NCI-H1105 (cell line): ENCODE measurements around the gene FAM168A.
A peak's percentile ranks its signal among the peaks of the same experiment; 100 is the strongest.
"Not testable (repeated sequence)": the region's sequence is repeated elsewhere in the genome, so short reads cannot be mapped to it uniquely, and the experiment has no call there.

Source experiments
- DNase-seq: peaks from one replicate; lab custom pipeline; 2025; lab: John Stamatoyannopoulos, UW

Gene FAM168A

DNA sequence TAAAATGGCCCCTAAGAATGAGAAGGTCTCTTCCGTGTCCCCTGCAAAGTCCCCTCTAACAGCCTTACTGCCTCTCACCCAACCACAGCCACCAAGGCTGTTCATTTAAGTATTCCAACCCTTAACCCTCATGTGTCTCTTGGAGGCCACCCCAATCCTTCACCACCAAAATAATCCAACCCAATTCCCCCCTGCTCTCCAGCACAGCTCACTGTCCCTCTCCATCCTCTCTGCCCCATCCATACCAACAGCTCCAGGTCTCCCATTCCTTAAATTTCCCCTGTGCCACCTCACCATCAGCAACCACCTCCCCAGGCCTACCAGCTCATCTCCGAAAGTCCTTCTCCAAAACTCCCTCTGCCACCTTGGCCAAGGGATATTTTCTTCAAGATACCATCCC lies 1.4 kb downstream of the FAM168A start:
- no peak for DNase-seq

DNA sequence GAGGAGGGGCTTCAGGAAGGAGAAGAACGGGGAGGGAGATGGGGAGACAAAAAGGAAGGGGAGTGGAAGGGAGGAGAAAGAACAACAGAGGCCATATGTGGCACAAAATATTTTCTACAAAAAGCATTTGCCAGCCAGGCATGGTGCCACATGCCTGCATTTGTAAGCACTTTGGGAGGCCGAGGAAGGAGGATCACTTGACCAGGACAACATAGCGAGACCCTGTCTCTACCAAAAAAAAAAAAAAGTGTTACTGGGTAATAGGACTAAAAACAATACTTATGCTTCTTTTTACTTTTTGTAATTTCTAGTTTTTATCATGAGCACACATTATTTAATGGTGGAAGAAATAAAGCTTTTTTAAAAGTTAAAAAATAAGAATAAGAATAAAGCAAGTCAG lies 5.3 kb downstream of the FAM168A start:
- no peak for DNase-seq

DNA sequence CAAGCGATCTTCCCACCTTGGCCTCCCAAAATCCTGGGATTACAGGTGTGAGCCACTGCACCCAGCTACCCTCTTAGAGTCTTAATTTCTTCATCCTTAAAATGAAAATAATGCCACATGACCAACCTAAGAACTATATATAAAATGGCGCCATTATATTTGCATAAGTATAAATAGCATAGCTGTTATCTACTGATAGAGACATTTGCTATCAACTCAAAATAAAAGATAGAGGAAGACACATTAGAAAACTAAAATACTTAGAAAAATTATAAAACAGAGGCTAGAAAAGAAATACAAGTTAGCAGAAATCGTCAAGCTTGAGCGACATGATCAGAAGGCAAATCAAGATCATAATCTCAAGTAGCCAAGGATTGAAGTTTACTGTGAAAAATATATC lies 6.2 kb downstream of the FAM168A start:
- DNase-seq, result no peak

DNA sequence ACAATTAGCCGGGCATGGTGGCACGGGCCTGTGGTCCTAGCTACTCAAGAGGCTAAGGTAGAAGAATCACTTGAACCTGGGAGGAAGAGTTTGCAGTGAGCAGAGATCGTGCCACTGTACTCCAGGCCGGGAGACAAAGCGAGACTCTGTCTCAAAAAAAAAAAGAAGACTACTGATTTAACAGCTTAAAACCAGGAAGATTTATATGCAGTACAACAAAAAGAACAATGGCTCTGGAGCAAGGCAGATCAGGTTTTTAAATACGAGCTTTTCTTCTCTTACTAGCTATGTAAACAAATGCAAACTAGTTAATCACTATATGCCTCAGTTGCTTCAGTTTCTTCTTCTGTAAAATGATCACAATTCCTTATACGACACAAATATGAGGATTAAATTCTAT lies 6.9 kb downstream of the FAM168A start:
- DNase-seq, result no peak

DNA sequence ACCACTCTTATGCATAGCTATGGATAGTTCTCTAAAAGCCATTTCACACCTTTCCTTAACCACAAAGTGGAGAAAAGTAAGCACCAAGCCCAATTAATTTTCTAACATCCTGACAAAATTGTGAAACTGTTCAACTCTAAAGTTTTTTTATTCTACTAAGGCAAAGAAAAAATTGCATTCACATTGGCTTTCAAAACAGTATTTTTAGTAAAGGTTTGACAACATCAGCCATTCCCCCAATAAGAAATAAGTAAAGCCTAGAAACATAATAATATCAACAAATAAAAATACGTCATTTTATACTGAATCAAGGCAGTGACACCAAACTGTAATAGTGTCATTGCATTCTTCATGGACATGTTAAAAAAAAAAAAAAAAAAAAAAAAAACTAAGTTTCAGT lies 11.1 kb downstream of the FAM168A start:
- DNase-seq, result no peak

DNA sequence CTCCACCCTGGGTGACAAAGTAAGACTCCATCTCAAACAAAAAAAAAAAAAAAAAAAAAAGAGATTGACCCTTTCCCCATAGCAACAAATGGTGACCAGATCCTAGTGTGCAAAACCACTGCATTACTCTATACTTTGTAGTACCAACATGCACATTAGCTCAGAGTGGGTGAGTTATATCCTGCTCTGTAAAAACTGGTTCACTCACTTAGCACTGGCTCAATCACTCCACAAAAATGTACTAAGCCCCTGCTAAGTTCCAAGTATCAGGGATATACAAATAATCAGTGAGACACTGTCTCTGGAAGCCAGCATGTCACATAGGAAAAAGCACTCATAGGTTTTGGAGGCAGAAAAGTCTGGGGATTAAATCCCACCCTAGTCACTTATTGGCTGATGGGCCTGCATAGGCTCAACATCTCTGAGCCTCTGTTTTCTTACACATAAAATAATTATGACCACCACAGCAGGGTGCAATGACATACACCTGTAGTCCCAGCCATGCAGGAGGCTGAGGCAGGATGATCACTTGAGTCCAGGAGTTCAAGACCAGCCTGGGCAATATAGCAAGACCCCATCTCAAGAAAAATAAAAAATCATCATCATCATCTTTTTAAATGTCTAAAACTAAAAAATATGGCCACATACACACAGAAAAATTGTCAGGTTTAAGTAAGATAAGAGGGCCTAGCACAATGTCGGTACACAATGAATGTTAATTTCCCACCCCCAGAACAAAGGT lies 11.9 kb downstream of the FAM168A start:
- DNase-seq, result no peak

DNA sequence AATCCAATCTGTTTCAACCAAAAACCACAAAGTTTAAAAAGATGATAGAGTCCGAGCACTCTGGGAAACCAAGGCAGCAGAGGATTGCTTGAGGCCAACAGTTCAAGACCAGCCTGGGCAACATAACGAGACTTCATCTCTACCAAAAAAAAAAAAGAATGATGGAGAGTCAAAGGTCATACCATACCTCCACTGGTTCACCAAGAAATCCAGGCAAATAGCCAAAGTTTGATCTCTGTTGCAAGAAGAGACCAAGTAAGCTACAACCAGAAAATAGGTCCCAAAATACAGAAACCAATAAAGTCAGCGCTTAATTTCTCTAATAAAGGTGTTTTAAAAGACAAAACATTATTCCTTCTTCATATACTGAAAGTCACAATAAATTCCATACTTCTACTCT lies 13.1 kb downstream of the FAM168A start:
- no peak for DNase-seq

DNA sequence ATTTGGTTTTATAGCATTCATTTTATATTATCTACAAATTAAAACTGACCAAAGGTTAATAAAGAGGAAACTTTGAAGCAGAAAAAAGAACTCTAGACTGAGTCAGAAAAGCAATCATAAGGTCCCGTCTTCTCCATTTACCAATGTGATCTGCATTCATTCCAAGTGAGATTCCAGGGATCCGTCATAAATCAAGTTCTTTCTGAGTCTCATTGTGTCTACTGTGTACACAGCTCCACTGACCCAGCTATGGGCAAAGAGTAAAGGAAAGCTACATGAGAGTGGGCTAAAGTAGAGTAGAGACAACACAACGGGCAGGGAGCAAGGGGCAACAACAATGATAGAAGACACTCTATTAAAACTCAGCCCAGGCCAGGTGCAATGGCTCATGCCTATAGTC lies 15.3 kb downstream of the FAM168A start:
- no peak for DNase-seq

DNA sequence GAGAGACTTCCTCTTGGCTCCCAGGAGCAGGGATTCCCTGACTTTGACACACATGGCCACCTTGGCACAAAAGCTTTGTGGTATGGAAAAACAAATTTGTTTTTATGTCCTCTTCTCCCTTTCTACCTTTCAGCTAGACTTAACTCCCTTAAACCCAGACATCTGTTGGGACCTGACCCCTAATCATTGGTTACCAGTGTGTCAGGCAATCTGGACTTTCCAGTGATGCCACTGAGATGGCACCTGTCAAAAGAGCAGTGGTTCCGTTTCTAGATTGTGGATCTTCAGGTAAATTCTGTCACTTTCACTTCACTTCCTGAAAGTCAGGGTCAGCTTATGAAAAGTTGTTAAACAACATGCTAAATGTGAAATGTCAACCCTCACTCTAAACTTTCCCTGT lies 17.2 kb downstream of the FAM168A start:
- not testable (repeated sequence) for DNase-seq

DNA sequence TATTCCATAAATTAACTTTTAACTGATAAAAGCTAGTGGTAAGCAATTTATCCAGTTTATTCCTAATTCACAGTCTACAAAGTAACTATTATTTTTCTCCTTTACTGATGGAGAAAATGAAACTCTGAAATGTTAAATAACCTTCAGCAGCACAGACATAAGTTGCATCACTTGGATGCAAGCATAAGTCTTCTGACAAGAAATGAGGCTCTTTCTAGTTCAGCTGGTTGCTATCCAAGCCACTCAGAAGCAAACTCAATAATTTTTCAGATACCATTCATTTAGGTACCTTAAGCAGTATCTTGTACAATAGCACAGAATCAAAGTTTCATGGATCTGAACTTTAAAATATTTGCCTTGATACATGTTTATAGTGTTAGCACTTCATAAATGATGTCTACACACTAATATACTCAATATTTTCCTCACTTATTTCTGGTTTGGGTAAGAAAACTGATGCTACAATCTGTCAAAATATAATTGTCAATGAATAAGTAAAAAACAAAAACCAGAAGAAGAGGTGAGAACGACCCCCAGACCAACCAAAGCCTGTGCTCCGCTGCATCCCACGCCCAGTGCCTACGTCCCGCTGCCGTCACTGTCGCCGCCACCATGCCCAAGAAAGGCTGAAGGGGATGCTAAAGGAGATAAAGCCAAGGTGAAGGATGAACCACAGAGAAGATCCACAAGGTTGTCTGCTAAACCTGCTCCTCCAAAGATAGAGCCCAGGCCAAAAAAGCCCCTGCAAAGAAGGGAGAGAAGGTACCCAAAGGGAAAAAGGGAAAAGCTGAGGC lies 18.1 kb downstream of the FAM168A start:
- DNase-seq, result no peak

DNA sequence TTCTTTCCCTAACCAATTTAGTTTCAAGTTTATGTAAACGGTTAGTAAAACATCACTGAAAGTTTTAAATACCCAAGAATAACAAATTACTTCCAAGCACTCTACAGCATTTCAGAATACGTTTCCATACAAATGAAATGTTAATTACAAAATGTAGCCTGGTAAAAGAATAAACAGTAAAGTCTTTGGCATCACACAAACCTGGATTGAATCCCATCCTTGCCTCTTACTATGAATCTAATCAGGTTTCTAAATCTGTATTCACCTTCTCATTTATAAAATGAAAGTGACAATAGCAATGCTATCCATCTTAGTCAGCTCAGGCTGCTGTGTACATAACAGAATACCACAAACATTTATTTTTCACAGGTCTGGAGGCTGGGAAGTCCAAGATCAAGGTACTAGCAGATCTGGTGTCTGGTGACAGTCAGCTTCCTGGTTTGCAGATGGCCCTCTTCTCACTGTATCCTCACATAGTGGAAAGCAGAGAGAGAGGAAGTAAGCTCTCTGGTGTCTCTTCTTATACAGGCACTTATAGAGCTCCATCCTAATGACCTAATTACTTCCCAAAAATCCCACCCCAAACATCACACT lies 19.2 kb downstream of the FAM168A start:
- no peak for DNase-seq

DNA sequence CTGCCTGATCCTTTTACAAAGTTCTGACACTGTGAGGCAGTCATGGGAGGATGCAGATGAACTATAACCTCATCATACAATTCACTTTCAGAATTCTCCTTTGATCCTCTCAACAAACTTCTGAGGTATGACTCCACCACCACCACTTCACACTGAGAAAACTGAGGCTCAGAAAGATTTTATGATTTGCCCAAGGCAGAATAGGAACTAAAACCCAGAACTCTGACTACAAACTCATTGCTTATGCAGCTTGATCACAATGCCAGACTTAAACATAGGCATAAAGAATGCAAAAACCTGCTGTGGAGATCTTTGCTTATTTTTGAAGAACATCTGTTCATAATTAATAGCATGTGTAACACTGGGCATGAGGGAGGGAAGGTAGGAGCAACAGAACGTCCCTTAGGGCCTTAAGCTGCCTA lies 20.4 kb downstream of the FAM168A start:
- no peak for DNase-seq

DNA sequence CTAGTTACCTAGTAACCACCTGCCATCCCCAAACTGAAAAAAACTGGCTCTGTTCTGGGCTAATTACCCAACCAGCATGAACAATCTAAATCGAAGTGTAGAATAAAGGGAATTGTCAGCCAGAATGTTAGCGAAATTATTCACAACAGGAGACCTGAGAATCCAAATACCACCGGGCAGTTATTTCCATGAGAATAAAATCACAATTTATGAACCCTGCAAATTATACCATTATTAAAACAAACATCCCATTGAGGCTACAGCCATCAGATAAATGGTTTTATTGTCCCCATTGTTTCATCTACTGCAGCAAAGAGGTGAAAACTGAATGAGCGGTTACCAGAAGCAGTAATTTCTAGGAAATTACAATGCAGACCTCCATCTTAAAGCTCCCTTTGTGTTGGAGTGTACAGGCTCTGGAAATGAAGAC lies 21.7 kb downstream of the FAM168A start:
- peak; percentile 86 for DNase-seq

DNA sequence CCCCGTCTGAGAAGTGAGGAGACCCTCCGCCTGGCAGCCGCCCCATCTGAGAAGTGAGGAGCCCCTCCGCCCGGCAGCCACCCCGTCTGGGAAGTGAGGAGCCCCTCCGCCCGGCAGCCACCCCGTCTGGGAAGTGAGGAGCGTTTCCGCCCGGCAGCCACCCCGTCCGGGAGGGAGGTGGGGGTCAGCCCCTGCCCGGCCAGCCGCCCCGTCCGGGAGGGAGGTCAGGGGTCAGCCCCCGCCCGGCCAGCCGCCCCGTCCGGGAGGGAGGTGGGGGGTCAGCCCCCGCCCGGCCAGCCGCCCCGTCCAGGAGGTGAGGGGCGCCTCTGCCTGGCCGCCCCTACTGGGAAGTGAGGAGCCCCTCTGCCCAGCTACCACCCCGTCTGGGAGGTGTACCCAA lies 25.9 kb downstream of the FAM168A start:
- not testable (repeated sequence) for DNase-seq

DNA sequence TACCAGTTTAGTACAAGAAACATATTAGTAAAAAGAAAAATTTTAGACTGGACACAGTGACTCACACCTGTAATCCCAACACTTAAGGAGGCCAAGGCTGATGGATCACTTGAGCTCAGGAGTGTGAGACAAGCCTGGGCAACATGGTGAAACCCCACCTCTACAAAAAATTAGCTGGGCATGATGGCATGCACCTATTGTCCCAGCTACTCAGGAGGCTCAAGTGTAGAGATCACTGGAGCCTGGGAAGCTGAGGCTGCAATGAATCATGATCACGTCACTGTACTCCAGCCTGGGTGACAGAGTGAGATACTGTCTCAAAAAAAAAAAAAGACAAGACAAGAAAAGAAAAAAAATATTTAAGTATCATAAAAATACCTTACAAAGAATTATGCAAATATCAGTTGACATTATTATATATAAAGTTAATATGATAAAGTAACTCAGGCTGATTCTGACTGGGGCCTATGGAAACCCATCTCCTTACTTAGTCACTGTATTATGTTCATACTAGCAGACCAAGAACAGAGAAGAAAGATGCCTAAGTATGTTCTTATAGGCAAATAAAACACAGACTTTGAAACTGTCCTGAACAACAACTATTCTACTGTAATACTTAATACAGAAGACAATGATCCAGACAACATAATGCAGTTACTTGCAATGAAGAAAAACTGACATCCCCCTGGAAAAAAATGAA lies 27.3 kb downstream of the FAM168A start:
- no peak for DNase-seq

DNA sequence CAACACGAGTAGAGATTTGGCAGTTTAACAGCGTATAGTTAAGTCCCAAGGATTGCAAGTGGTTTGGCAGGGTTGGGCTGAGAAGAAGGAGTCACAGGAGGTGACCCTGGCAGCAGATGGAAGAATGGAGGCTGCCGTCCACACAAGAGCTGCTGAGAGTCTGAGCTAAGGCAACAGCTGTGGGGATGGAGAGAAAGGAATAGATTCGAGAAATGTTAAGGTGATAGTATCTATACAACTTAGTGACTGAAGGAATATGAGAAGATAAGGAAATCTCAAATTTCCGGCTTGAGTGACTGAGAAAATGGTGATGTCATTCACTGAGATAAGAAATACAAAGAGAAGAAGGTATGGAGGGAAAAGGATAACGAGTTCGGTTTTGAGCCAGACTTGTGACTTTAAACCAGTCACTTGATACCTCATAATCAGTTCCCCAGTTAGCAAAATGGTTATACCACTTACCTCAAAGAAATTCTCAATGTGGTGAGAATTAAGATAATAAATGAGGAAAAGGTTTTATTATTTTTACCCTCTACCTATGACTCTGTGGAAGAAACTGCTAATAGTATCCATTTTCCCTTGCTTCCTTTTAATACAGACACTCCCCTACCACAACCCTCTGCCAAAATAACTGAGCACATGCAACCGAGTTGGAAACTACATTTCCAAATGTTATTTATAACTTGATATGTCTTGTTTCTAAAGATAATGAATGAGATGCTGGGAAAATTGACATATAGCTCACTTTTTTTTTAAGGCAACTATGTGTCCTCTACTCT lies 30.7 kb downstream of the FAM168A start:
- no peak for DNase-seq

DNA sequence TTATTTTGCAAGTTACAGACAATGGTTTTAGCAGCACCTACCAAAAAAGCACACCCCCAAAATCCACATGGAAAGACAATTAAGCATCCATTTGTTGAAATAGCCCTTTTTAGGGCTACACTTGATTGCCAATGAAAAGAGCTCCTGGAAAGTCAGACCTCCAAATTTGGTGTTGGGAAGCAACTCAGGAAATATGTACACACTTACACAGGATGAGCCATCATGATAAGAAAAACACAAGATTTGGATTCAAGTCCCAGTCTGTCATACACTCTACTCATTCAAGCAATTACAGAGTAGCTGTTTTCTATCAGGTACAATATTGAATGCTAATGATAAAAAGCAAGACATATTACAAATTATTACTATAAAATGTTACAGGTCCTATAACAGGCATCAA lies 31.5 kb downstream of the FAM168A start:
- DNase-seq, result no peak

DNA sequence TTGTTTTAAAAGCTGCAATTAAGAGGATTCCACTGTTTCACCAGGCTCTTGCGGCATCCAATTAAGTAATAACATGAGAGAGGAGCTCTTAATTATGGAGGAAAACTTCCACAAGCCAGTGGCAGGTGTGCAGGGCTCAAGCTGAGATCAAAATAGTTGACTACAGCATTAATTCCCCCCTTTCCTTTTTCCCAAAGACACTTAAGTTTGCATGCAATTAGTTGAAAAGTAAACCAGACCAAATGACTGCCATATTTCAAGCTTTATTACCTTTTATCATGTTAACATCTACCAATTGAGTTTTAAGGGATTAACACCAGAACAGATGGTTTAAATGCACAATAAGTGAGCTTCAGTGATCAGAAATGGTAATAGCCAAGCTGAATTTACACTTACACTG lies 32.1 kb downstream of the FAM168A start:
- peak; percentile 57 for DNase-seq

DNA sequence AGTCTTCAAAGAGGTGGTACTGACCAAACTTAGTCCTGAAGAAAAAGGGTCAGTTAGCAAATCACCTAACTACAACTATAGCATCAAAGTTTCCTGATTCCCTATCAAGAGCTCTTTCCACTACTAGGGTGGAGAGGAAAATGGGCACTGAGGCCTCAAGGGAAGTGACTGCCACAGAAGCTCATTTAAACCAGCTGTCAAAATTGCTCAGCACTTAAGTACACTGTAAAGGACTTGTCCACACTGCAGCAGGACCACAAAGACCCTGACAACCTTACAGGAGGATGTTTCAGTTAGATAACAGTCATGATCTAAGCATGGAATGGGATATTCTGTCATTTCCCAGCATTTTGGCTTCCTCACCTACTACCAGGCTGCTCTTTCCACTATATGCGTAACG lies 33.0 kb downstream of the FAM168A start:
- DNase-seq, result no peak

DNA sequence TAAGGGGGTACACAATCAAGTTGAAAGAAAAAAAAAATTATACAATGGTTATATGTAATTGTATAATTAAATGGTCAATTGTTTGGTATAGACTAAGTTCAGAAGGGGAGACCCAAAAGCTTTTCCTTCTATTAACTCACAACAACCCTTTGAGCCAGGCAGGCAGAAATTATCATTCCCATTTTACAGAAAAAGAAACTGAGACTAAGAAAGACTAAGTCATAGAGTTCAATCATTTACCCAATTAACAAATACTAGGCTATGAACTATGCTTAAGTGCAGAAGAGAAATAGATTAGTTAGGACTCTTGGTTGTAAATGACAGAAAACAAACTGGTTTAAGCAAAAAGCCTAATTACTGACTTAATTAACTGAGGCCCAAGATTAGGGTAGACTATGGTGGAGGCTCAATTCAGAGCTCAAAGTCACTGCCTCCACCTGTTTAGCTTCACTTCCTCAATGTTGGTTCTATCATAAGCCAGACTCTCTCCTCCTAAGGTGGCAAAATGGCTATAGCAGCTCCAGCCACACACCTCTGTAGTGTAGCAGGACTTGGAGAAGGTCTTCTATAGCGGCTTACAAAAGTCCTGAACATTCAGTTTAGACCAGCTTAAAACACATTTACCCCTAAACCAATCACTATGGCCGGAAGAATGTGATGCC lies 34.2 kb downstream of the FAM168A start:
- DNase-seq, result no peak

DNA sequence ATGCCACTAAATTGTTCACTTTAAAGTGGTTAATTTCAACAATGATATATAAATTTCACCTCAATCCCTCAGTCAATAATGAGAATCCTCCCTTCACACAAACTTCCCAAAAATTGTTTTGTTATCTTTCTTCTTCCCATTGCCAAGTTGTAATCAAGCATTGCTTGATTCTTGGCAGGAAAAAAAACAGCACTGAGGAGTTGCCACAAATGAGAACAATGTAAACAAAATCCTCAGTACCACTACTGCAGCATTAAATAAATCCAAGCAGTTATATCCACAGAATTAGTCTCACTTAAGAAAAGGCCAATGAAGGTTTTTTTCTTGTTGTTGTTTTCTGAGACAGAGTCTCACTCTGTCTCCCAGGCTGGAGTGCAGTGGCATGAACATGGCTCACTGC lies 38.2 kb downstream of the FAM168A start:
- DNase-seq, result no peak
